GM12865 (cell line): Measurements from ENCODE around the gene SPTLC1.

Experiments used
- DNase-seq: peaks from one replicate; pipeline ENCODE4 v3.0.0; 2010; ENCODE audit warnings: low read depth
- H3K4me3 ChIP-seq: 2 replicates; pipeline ENCODE4 v1.5.1; 2011; ENCODE audit warnings: mild to moderate bottlenecking, low read depth, low read length, control low read depth
- TF ChIP-seq, protein P1 (sequence below): IDR thresholded peaks from 2 replicates; pipeline ENCODE4 v1.5.1; 2011; ENCODE audit warnings: low read length, control low read depth, low read depth, inconsistent platforms; ENCODE audit not compliant: insufficient read depth; ENCODE audit errors: missing control alignments

The SPTLC1 gene

DNA sequence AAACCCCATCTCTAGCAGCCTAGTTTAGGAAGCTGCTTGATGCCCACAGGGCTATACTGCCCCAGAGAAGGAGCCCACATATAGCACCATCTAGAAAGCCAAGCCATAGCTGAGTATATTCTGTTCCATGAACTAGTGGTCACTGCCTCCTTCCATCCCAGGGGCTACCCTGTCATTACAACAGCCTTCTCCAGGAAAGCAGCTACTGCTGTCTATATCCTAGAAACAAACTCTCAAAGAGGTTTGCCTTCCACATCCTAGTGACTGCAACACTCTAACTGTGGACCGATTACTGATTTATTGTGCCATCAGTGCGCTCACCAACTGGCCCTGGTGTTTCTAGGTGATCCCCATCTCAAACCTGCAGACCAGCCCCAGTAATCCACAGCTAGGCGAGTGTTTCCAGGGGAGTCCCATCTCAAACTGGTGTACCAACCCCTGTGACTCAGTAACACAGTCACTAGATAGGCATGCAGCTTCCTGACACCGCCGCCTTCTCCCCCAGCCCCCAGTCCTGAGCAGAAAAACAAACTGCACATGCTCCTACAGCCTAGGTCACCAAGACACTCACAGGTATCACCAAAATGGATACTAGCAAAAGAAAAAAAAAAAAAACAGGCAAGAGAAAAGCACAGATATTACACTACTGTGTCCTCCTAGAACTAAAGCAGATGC lies 14.8 kb downstream of the SPTLC1 start:
- no peak for DNase-seq
- H3K4me3 ChIP-seq: no peak overlapping the region
- TF ChIP-seq, protein P1, sequence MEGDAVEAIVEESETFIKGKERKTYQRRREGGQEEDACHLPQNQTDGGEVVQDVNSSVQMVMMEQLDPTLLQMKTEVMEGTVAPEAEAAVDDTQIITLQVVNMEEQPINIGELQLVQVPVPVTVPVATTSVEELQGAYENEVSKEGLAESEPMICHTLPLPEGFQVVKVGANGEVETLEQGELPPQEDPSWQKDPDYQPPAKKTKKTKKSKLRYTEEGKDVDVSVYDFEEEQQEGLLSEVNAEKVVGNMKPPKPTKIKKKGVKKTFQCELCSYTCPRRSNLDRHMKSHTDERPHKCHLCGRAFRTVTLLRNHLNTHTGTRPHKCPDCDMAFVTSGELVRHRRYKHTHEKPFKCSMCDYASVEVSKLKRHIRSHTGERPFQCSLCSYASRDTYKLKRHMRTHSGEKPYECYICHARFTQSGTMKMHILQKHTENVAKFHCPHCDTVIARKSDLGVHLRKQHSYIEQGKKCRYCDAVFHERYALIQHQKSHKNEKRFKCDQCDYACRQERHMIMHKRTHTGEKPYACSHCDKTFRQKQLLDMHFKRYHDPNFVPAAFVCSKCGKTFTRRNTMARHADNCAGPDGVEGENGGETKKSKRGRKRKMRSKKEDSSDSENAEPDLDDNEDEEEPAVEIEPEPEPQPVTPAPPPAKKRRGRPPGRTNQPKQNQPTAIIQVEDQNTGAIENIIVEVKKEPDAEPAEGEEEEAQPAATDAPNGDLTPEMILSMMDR: no peak

DNA sequence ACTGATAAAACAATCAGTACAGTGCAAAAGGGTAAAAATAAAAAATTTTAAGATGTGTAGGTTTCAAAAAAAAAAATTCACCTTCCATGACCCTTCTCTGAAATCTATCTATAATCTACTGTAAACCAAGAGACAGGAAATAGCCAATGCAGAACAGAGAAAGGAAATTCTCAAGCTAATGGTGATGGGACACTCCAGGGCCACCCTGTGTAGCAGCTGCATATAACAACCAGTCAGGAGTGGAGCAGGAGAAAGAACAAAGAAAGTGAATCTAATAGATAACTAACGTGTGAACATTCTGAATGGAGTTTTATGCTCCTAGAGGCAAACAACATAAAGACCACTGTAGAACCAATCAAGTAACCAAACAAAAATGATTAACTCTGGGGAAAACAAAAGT lies 16.6 kb downstream of the SPTLC1 start:
- DNase-seq: no peak
- TF ChIP-seq, protein P1: no peak
- no peak overlapping the region for H3K4me3 ChIP-seq

DNA sequence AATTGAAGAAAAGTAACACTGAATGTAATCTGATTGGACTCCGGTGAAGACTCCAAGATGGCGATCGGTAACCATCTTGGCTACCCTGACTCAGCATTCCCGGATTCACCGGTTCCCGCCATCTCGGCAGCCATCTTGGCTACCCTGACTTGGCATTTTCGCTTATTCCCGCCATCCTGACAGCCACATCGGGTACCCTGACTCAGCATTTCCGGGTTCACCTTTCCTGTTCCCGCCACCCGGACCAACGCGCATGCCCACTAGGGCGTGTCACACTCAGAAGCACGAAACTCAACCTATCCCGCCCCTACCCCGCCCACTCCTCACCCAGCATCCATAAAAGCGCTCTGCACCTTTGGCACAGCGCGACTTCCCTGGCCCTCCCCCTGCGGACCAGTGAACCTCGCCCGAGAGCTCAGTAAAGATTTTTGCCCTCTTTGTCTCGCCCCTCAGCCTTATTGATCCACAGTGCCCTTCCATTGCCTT lies 17.2 kb downstream of the SPTLC1 start:
- no peak overlapping the region for H3K4me3 ChIP-seq
- DNase-seq: no peak
- TF ChIP-seq, protein P1: no peak

GRCh38 chr9:92095236-92095635 lies 20.0 kb downstream of the SPTLC1 start:
- TF ChIP-seq, protein P1: no peak
- no peak overlapping the region for H3K4me3 ChIP-seq

DNA sequence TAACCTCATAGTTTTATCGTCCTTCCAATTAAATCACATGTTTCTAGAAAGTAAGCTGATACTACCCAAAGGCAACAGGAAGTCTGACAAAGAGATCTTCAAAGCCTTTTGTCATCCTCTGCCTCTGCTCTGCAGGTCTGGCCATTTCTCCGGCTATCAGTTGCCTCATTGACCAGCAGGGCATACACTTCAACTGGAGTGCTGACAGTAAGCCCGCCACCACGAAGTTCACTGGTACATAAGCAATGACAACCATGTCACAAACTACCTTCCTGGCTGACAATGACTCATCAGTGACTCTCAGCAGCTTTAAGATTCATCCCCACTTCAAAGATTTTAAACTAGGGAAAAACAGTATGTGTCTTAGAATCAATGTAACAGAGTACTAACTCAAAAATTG lies 20.6 kb downstream of the SPTLC1 start:
- H3K4me3 ChIP-seq: no peak overlapping the region
- TF ChIP-seq, protein P1: no peak
- DNase-seq: no peak

More at GRCh38 chr9:92095236-92095635, 20.0 kb downstream of the SPTLC1 start:
- DNase-seq: no peak

DNA sequence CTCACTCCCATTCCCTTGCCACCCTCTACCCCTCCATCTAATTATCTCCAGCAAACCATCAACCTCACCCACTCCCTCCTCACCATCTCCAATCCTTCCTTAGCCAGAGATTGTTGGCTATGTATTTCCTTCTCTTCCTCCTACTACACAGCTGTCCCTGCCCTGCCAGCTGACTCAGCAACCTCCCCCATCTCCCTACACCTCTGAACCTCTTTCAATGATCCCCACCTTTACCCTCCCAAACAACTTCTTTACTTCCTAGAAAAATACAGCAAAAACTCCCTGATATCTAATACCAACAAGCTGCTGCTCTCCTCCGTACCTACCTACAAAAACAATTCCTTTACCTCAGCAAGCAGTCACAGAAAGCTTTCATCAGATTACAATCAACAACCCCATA lies 37.3 kb downstream of the SPTLC1 start:
- no peak for DNase-seq
- H3K4me3 ChIP-seq: no peak overlapping the region
- TF ChIP-seq, protein P1: no peak

DNA sequence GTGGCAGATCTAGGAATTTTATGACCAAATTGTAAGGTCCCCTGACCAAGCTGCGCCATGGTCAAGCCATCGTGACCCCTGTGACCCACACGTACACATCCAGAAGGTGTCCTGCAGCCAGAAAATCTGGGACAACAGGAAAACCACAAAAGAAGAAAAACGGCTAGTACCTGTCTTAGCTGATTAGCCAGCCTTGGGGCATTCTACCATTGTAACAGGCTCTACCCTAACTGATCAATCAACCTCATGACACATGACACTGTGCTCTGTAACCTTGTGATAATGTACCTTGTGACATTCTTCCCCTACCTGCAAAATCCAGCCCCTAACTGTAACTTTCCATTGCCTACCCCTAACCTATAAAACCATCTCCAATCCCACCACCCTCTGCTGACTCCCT lies 43.6 kb downstream of the SPTLC1 start:
- no peak overlapping the region for H3K4me3 ChIP-seq
- DNase-seq: no peak
- TF ChIP-seq, protein P1: no peak
